ENCODE data around the gene IGLL1.

GRCh38 chr22:23534201-23534850 lies 45.8 kb downstream of the IGLL1 start:
- TF ChIP-seq EZH2 (IDR thresholded peaks at IDR 0.05; ENCODE audit: borderline replicate concordance, low read length): no peak
- TF ChIP-seq CTCF (IDR thresholded peaks at IDR 0.05; ENCODE audit: low read length): no peak

Data from OCI-LY1 (cell line).